ENCODE measurements around the gene ITLN1.

- TF ChIP-seq CTCF (IDR thresholded peaks at IDR 0.05; ENCODE audit: insufficient read depth, low read length) (no peak), POLR2AphosphoS5 (IDR thresholded peaks at IDR 0.05; ENCODE audit: low read depth) (no peak)
Measured at GRCh38 chr1:160887071-160887470, 2.1 kb upstream of the ITLN1 start.

Data from HL-60 (cell line).